Stimulated activated naive CD8-positive, alpha-beta T cell treated with anti-CD3 and anti-CD28 coated beads, Interleukin-15, Interleukin-2, amounts not matched to agents 100 ng/mL and 50 ng/mL, for 24 hours (primary cell): ENCODE measurements around the gene NAPSA.

Experiments used
- H3K27ac Mint-ChIP-seq: one replicate; pipeline ENCODE4 v1.8.0; 2021; ENCODE audit warnings: mild to moderate bottlenecking, mixed read lengths
- H3K27me3 Mint-ChIP-seq: one replicate; pipeline ENCODE4 v1.8.0; 2021; ENCODE audit warnings: mixed read lengths
- H3K36me3 Mint-ChIP-seq: one replicate; pipeline ENCODE4 v1.8.0; 2021; ENCODE audit warnings: low read depth, mixed read lengths
- H3K4me1 Mint-ChIP-seq: one replicate; pipeline ENCODE4 v1.8.0; 2021; ENCODE audit warnings: low read depth, mixed read lengths
- H3K4me3 Mint-ChIP-seq: one replicate; pipeline ENCODE4 v1.8.0; 2021; ENCODE audit warnings: mild to moderate bottlenecking, mixed read lengths
- H3K9me3 Mint-ChIP-seq: one replicate; pipeline ENCODE4 v1.8.0; 2021; ENCODE audit warnings: mixed read lengths

NAPSA gene

GRCh38 chr19:50311723-50312635 lies 53.5 kb downstream of the NAPSA start:
- H3K9me3 Mint-ChIP-seq: no peaks in the 10 kb centered on the region
- peaks cover 63% of the 10 kb centered on the region for H3K27me3 Mint-ChIP-seq
- H3K36me3 Mint-ChIP-seq: no peaks in the 10 kb centered on the region
- no peak overlapping the region for H3K27ac Mint-ChIP-seq
- no peak overlapping the region for H3K4me3 Mint-ChIP-seq
- peaks cover 28% of the 10 kb centered on the region for H3K4me1 Mint-ChIP-seq

- Mint-ChIP-seq H3K27ac (no peak overlapping the region), H3K27me3 (peaks cover 67% of the 10 kb centered on the region), H3K4me3 (no peak overlapping the region), H3K9me3 (no peaks in the 10 kb centered on the region), H3K4me1 (peaks cover 23% of the 10 kb centered on the region), H3K36me3 (no peaks in the 10 kb centered on the region)
Observed at GRCh38 chr19:50310759-50311465, 54.5 kb downstream of the NAPSA start.

- Mint-ChIP-seq H3K9me3 (no peaks in the 10 kb centered on the region), H3K36me3 (no peaks in the 10 kb centered on the region), H3K4me1 (peaks cover 14% of the 10 kb centered on the region), H3K27ac (no peak overlapping the region), H3K4me3 (no peak overlapping the region), H3K27me3 (peaks cover 68% of the 10 kb centered on the region)
Observed at GRCh38 chr19:50309396-50310125, 55.9 kb downstream of the NAPSA start.

GRCh38 chr19:50308991-50309390 lies 56.4 kb downstream of the NAPSA start:
- H3K27me3 Mint-ChIP-seq: peaks cover 65% of the 10 kb centered on the region
- H3K4me1 Mint-ChIP-seq: peaks cover 11% of the 10 kb centered on the region
- no peak overlapping the region for H3K4me3 Mint-ChIP-seq
- no peaks in the 10 kb centered on the region for H3K36me3 Mint-ChIP-seq
- H3K9me3 Mint-ChIP-seq: no peaks in the 10 kb centered on the region
- H3K27ac Mint-ChIP-seq: no peak overlapping the region
